DMS114 treated with DMSO at 0.1 percent for 48 hours (cell line): ENCODE results near the gene NOTCH4.
"Not testable (repeated sequence)": the region's sequence is repeated elsewhere in the genome, so short reads cannot be mapped to it uniquely, and the experiment has no call there.

Experiments
- DNase-seq: peaks from one replicate; lab custom pipeline; 2025; ENCODE audit not compliant: unreplicated experiment; lab: John Stamatoyannopoulos, UW

Gene NOTCH4

DNA sequence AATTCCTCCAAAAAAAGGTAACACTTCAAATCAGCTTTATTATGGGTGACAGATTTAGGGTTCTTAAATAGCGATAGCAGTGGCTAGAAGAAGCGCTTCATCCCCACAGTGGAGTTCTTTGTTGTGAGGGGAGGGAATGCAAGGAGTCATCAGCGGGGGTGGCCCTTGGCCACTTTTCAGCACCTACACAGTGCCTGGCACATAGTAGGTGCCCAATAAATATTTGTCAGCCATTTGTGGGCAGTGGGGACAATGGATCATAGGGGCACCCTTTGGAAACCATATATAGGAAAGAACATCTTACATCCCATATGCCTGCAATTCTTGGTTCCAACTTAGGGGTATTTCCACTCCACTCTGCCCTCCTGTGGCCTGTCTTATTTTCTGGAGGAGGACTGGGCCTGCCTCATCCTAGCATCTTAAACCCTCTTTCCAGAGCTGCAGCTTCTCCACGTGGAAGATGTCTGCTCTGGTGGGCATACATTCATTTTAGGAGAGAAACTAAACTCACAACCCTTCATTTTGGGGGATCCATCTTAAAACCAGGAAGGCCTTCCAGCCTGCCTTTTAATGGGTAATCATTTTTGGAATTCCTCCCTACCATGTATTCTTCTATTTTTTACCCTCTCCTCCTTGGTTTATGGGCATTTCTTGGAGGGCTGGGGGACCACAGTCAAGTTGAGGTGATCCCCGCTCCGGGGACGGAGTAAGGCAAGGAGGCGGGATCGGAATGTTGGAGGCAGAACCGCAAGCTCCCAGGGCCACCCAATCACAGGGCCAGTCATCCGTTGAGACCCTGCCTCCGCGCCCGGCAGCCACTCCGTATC, 28.8 kb downstream of the NOTCH4 start:
- peak; percentile 81 for DNase-seq

DNA sequence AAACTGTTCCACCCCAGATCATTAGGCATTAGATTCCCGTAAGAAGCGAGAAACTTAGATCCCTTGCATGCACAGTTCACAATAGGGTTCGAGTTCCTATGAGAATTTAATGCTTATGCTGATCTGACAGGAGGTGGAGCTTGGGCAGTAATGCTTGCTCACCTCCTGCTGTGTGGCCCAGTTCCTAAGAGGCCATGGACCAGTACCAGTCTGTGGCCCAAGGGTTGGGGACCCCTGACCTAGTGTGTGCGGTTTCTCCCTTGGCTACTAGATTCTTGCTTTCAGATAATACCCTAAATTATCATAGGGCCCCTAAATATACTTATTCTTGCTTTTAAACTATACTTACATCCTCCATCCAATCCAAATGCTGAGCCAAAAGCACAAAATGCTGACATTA, 29.5 kb downstream of the NOTCH4 start:
- no peak for DNase-seq

DNA sequence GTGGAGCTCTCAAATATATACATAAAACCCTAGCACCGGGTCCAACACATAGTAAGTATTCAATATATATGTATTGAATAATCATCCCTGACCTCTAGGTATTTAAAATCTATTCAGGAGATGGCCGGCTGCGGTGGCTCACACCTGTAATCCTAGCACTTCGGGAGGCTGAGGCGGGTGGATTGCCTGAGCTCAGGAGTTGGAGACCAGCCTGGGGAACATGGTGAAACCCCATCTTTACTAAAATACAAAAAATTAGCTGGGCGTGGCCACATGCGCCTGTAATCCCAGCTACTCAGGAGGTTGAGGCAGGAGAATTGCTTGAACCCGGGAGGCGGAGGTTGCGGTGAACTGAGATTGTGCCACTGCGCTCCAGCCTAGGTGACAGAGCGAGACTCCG, 30.8 kb downstream of the NOTCH4 start:
- not testable (repeated sequence) for DNase-seq

DNA sequence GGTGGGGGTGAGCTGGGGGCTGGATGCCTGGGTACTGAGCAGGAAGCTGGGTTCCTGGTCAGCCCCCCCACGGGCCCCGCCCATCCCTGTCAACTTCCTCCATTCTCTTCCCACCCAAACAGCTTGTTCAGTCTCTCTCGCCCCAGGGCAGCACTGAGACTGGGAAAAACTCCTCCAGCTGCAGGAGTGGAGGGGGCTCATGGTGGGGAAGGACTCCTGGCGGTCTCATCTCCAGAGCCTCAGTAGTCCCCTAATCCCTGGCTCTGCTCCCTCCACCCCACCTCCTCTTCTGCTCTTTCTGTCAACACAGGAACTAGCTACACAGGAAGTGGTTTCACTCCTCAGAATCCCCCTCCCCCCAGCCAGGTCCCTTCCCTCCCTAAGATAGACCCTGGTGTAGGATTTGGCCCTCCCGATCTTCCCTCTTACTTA, 31.2 kb downstream of the NOTCH4 start, which contains the start of gene GPSM3:
TSS of gene GPSM3 (minus strand) at position 36 of the 432 bp plus-strand sequence. CDS start 130 bp downstream, outside the sequence.
- no peak for DNase-seq

DNA sequence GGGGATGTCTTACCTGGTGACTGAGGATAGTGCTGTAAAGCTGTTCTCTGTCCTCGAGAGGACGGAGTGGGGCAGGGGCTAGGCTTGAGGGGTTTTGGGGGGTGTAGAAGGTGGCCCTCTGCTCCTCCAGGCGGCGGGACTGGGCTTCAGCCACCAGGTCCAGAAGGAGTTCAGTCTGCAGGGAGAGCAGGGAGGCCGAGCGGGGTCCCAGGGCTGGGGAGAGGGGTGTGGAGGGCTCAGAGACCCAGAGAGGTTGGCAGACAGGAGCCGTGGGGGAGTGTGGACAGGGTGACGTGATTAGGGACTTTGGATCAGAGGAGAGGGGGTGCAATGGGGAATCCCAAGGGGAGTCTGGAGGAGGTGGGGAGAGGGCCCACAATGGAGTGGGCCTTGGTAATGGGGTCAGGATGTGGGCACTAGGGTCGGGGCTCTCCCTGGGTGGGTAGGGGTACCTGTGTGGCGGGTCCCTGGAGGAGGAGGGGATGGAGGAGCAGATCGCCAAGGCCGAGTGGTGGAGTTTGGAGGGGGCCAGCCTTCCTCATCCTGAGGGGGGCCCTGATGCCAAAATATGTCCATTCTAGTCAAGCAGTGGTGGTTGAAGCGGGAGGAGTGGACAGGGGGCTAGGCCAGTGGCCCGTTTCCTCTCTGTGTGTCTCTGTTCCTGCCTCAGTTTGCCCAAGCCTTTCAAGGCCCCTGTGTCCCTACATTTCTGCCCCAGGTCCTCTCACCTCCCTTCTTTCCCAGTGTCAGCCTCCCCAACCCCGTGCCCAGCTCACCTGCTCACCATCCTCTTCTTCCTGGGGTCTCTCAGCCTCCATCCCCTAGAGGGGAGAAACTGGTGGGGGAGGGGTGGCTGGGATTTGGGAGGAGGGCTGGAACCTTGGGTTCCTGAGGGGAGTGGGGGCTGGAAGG, 31.9 kb downstream of the NOTCH4 start:
- DNase-seq, result no peak

DNA sequence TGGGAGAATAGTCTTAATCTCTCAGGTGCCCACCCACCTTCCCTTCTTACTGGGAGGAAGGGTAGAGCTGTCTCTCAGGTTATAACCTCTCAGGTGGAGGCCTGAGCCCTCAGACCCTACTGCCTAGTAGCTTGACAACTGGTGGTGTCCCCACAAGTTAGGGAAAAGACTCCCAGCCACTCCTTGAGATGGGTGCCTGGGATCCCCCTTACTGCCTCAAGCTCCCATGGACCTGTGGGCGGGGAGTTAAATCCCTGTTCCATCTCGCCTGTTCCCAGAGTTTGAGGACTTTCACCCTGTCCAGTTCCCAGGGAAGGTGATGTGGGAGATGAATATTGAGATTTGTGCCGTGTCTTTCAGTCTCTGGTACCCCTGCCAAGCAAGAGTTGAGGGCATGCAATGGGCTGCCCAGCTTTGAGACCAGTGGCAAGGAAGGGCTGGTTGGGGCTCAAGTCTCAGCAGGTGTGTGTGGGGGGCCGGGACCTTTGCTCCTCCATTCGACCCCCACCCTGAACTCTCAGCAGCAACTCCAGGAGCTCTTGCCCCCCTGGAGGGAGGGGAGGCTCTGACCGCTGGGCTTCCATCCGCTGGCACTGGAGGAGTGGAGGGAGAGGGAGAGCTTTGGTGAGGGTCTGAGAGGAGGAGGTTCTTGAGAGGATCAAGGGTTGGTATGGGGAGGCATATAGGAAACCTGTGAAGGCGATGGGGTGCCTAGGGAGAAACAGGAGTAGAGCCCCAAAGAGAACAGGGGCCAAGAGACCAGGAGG, 32.8 kb downstream of the NOTCH4 start:
- DNase-seq, result no peak

DNA sequence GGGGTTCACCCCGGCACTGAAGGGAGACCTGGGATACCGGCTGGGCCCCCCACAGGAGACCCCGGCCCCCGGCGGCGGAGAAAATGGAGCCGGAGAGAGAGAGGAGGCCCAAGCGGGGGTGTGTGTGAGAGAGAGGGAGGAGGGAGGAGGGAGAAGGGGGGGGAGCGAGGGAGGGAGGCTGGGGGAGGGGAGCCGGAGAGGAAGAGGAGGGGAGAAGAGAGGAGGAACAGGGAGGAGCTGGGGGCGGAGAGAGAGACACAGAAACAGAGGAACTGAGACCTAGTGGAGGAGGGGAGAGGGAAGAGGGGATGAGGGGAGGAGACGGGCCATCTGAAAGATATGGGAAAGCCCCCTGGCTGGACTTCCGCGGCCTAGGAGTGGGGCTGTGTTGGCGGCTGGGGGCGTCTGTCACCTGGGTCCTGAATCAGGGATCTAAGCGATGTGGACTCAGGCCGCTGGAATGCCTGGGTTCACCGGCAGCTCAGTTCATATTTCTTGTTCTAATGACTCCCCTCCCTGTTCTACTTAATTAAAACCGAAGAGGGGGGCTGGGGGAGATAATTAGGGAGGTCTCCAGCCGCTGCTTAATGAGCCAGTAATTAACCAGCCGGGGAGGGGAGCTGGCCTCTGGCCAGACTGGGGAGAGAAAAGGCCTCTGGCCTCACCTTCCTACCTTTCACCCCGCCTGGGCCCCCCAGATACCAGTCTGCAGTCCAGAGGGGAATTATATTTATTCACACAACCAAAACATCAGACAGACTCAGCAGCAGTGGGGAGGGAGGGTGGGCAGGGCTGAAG, 33.6 kb downstream of the NOTCH4 start, which contains the start of gene PBX2:
TSS of gene PBX2 (minus strand) at position 149 of the 798 bp plus-strand sequence. CDS start 287 bp downstream, outside the sequence.
- peak; percentile 87 for DNase-seq

DNA sequence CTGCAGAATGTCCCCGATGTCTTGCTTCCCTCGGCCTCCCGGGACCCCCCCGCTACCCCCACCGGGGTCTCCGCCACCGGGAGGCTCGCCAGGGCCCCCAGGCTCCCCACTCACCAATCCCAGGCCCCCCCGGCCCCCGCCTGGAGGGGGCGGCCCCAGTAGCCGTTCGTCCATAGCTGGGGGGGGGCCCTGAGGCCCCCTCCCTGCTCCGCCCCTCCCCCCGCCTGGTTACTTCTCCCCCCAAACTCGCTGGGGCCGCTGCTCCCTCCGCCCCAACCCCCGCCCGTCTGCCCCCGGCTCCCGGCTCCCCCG, 34.2 kb downstream of the NOTCH4 start:
- DNase-seq, result no peak

DNA sequence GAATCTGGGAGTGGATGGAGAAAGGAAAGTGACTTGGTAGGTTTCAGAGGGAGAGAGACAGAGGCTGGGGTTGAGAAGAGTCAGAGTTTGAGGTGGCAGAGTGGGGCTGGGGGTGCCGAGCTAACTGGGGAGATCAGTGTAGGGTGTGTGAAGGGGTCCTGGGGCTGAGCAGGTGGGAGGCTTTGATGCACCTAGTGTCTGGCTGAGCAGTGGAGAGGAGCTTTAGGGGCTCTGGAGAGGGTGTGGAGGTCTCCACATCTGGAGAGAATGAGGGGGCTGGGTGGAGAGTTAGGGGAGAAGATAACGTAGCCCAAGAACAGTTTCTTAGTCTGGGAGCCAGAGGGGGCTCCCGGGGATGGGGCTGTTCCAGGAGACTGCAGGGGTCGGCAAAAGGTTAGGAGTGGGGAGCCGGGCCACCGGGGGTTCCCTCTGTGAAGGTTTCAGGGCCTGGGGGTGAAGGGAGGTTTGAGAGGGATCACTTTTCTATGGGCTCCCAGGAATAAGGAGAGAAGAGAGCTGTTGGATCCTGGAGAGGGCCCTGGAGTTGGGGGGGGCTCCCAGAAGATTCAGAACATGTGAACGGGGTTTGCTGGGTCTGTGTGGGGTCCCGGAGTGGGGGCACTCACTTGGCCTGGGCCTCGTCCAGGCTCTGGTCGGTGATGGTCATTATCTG, 34.7 kb downstream of the NOTCH4 start:
- DNase-seq, result no peak

DNA sequence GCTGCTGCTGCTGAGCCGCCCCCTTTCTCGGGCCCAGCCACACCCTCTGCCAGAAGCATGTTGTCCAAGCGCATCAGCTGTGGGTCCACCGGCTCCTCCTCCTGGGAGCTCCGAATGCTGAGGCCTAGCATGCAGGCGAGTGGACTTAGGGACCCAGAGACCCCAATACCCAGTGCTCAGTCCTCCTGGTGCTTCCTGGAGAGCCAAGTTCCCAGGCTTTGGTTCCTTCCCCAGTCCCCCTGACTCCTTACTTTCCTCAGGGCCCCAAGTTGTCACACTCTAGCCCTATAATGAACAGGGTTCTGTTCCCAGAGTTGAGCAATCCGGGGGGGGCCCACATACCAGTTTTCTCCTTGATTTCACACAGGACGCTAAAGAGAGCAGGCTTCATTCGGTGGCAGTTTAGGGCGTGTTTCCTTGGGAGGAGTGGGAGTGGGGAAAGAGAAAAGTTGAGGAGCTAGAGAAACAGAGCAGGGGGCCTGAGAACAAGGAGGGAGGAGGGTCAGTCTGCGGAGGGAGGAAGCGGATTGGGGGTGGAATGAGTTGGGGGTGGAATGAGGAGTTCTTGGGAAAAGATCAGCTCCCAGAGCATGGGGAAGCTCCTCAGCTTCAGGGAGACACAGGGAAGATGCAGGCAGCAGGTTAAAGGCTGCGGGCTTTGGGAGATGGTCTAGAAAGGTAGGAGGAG, 35.3 kb downstream of the NOTCH4 start:
- DNase-seq, result no peak

DNA sequence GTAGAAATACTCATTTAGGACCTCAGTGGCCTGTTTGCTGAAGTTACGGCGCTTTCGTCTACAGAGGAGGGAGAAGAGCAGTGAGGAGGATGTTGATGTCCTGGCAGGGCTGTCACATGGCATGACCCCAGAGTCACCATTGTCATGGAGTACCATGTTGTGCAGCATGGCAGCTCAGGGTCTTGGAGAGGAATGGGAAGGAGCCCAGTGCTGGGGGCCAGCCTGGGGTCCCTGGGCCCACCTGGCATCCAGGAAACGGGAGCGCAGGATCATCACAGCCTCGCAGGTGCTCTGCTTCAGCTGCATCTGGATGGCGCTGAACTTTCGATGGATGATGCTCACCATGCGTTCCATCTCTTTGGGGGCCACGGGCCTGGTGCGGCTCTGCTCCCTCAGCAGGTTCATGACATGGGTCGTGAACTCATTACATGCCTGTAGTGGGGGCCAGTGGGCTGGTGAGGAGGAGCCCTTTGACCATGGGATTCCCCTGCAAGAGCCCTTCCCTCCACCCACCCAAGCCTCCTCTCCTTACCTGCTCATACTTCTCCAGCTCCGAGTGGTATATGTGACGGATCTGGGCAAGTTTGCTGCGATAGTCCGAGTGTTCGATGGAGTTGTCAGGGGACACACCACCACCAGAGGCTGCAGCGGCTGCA, 36.0 kb downstream of the NOTCH4 start:
- not testable (repeated sequence) for DNase-seq

DNA sequence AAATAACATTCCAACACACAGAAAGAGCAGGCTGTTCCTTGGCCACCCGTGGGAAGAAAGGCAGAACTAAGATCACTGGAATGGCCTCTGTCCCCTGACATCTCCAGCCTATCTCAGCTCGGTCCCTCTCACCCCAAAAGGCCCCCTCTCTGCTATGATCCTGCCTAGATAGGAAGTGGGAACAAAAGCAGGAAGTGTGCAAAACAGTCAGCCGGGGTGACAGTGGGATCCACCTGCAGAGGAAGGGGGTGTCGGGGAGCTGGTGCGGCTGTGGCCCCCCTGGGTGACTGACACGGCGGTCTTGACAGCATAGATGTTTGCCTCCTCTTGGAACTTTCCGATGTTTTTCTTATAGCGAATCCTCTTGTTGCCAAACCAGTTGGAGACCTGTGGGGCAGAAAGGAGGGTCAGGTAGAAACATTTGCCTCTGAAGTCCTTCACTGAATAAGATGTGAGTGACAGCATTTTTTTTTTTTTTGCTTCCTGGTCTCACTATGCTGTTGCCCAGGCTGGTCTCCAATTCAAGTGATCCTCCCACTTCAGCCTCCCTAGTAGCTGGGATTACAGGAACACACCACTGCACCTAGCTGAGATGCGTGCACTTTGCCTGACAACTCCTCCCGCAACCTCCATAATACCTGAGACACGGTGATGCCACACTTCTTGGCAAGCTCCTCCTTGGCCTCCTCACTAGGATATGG, 36.7 kb downstream of the NOTCH4 start:
- no peak for DNase-seq

DNA sequence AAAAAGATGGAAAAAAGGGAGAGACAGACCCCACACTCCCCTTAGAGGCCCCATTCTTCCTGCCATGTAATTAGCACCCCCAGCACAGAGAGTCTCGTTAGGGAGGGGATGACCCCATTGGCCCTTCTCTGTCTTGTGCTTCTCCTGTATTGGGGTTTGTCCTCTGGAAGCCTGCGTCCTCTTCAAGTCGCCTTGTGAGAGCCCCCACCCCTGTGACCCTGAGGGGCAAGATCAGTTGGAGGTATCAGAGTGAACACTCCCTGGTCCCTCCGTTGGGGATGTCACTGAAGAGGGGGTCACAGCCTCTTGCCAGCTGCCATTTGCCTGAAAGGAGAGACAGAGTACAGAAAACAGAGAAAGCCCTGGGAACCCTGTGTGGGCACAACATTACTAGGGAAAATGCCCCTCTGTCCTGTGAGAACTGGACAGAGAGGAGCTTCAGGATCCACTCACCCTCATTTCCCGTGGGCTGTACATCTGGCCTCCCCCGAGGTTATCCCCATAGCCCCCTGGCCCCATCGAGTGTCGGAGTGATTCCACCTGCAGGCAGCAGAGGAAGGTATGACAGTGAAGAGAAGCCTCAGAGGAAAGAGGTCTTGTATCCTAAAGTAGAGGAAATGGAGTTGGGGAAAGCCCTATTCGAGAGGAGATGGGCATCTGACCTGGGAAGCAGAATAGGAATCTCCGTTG, 37.6 kb downstream of the NOTCH4 start:
- not testable (repeated sequence) for DNase-seq

DNA sequence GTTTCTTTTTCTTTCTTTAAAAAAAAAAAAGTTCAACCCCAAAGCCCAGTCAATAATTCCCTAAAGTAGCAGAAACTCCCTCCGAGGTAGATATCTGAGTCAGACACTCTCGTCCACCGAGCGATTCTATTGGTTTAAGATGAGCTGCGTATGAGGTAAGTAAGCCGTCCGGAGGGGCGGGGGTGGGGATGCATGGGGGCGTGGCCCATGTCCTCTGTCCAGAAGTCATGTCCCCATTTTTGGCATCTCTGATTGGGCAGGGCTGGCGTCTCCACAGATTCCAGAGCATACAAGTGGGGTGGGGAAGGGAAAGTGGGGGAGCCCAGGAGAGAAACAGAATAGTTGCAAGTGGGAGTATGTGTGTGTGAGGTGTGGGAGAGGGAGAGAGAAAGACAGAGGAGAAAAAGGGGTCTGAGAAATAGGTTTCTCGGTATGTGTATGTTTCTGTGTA, 38.2 kb downstream of the NOTCH4 start:
- DNase-seq, result peak; percentile 77

DNA sequence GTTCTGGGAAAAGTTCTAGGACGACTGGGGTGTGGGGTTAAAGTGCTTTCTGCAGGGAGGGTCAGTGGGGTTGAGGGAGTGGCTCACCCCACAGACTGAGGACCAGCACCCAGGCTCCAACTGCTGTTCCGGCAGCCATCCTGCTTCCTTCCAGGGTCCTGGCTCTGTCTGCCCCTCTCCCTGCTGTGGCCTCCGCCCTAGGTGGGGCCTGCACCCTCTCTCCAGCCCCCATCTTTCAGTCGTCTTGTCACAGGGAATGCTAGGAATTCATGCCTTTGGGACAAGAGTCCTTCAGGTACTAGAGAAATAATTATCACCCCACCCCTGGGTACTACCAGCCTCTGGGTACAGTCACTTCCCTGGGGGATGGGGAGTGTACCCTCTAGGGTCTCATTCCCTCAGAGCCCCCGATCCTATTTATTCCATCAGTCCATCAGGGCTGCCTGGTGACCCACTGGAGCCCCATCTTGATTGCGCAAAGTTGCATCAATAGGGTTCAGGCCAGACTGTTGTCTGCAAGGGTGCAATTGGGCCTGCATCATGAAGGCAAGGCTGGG, 39.7 kb downstream of the NOTCH4 start, which contains the start of gene AGER:
TSS of gene AGER (minus strand) at position 170 of the 557 bp plus-strand sequence. CDS start at position 139, 31 bp downstream.
- DNase-seq, result no peak

DNA sequence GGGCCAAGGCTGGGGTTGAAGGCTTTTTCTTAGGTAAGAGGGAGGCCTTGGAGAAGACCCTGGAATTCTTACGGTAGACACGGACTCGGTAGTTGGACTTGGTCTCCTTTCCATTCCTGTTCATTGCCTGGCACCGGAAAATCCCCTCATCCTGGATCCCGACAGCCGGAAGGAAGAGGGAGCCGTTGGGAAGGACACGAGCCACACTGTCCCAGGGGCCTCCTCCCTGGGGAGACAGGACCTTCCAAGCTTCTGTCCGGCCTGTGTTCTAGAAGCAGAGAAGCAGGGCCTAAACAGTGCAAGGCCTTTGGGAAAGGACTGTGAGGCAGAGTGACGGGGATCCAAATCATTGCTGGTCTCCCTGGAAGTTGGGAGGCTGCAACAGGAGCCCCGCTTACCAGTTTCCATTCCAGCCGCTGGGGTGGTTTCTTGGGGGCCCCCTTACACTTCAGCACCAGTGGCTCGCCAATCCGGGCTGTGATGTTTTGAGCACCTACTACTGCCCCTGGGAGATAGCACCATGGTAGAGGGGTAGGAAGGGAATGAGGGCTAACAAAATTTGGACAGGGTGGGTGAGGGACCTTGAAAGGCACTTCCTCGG, 40.3 kb downstream of the NOTCH4 start:
- DNase-seq, result no peak
